Smooth muscle cell (in vitro differentiated cells): ENCODE data around the gene NAPB. TPM values are rescaled to one million over a fixed set of nuclear protein-coding genes. Genes with fewer than 3 reads are reported as not detected.

Experiments used
- DNase-seq: peaks from one replicate; lab custom pipeline; 2025; ENCODE audit not compliant: unreplicated experiment; lab: John Stamatoyannopoulos, UW
- H2AFZ ChIP-seq: fragments of 200-600 bp; sonication (generic); 2 replicates; pipeline ENCODE4 v1.6.0; 2016; ENCODE audit warnings: antibody characterized with exemption, low read depth, mild to moderate bottlenecking
- H3F3A ChIP-seq: fragments of 200-600 bp; sonication (generic); 2 replicates; pipeline ENCODE4 v1.6.0; 2017; ENCODE audit warnings: antibody characterized with exemption, low read depth
- H3K27ac ChIP-seq: fragments of 200-600 bp; sonication (generic); 2 replicates; pipeline ENCODE4 v1.5.1; 2016; ENCODE audit warnings: low read depth, mild to moderate bottlenecking
- H3K27me3 ChIP-seq: fragments of 200-600 bp; sonication (generic); 2 replicates; pipeline ENCODE4 v1.6.1; 2016; ENCODE audit warnings: low read depth, mild to moderate bottlenecking
- H3K36me3 ChIP-seq: fragments of 200-600 bp; sonication (generic); 2 replicates; pipeline ENCODE4 v1.5.1; 2016; ENCODE audit warnings: low read depth
- H3K4me1 ChIP-seq: fragments of 200-600 bp; sonication (generic); 2 replicates; pipeline ENCODE4 v1.5.1; 2016; ENCODE audit warnings: low read depth
- H3K4me2 ChIP-seq: fragments of 200-600 bp; sonication (generic); 2 replicates; pipeline ENCODE4 v1.6.0; 2016; ENCODE audit warnings: mild to moderate bottlenecking
- H3K4me3 ChIP-seq: fragments of 200-600 bp; sonication (generic); 2 replicates; pipeline ENCODE4 v1.5.1; 2016; ENCODE audit warnings: mild to moderate bottlenecking
- H3K79me2 ChIP-seq: fragments of 200-600 bp; sonication (generic); 2 replicates; pipeline ENCODE4 v1.6.0; 2016; ENCODE audit warnings: low read depth, mild to moderate bottlenecking
- H3K9ac ChIP-seq: fragments of 200-600 bp; sonication (generic); 2 replicates; pipeline ENCODE4 v1.6.0; 2016; ENCODE audit warnings: low read depth
- H3K9me3 ChIP-seq: fragments of 200-600 bp; sonication (generic); replicated peaks from 2 replicates; pipeline ENCODE4 v1.5.1; 2016; ENCODE audit warnings: low read depth
- H4K20me1 ChIP-seq: fragments of 200-600 bp; sonication (generic); 2 replicates; pipeline ENCODE4 v1.6.0; 2016; ENCODE audit warnings: low read depth
- WGBS: methylation state at CpG from one replicate; pipeline ENCODE4 v1.1.7; 2016; ENCODE audit warnings: low lambda C conversion rate; 5-methylcytosine and 5-hydroxymethylcytosine counted together
- polyA plus RNA-seq: library from polyadenylated mRNA; unstranded; fragments of >200 nt; fragmentation: Nextera tagmentation; extraction: Ambion mirVana; gene quantifications from 2 replicates; pipeline ENCODE4 v1.2.1, GENCODE V29; 2016
- total RNA-seq: library from RNA; depleted of rRNA; stranded (reverse); fragments of >200 nt; gene quantifications from 2 replicates; pipeline ENCODE4 v1.2.3, GENCODE V29; 2014
- TF ChIP-seq, protein P1 (sequence below): fragments of 200-600 bp; sonication (generic); IDR thresholded peaks from 2 replicates; pipeline ENCODE4 v1.5.1; 2017; ENCODE audit warnings: borderline replicate concordance, mild to moderate bottlenecking, antibody characterized with exemption; ENCODE audit not compliant: insufficient read depth, poor library complexity, severe bottlenecking

Gene NAPB
- total and polyA plus RNA-seq, 2 experiments from 2014 or later: 0.65 to 11.4 TPM

DNA sequence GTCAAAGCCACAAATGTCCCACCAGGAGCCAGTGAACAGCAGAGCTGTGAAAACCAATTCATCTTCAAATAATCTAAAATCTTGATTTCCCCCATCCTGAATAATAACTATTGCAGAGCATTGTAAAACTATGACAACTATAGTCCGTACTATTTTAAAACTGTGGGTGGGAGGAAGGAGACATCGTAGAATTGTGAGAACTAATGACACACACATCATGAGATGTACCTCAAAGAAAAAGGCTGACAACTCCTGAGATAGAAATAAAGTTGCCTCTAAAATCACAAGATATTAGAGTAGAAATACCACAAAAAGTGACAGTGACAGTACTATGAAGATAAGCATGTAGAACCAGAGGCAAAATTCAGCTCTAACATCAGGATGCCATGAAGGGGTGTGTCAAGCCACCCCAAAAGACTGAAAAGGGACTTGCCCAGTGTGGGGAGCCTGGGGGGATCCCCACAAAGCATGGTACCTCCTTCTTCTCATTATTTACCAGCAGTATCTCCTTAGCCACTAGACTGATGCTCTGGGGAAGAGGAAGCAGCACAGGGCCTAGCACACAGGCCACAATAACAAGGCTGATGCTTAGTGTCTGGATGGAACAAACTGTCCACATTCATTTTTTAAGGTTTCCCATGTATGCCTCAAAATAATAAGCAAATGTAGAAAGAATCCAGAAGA lies 13.4 kb downstream of the NAPB start:
- no peak overlapping the region for H2AFZ ChIP-seq
- H3K4me1 ChIP-seq: peaks cover 11% of the 10 kb centered on the region
- H3K4me2 ChIP-seq: no peak overlapping the region
- DNase-seq: no peak
- no peak overlapping the region for H3K9ac ChIP-seq
- WGBS: 87% methylated on average over 2 of the region's 2 CpGs
- TF ChIP-seq, protein P1, sequence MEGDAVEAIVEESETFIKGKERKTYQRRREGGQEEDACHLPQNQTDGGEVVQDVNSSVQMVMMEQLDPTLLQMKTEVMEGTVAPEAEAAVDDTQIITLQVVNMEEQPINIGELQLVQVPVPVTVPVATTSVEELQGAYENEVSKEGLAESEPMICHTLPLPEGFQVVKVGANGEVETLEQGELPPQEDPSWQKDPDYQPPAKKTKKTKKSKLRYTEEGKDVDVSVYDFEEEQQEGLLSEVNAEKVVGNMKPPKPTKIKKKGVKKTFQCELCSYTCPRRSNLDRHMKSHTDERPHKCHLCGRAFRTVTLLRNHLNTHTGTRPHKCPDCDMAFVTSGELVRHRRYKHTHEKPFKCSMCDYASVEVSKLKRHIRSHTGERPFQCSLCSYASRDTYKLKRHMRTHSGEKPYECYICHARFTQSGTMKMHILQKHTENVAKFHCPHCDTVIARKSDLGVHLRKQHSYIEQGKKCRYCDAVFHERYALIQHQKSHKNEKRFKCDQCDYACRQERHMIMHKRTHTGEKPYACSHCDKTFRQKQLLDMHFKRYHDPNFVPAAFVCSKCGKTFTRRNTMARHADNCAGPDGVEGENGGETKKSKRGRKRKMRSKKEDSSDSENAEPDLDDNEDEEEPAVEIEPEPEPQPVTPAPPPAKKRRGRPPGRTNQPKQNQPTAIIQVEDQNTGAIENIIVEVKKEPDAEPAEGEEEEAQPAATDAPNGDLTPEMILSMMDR: no peak
- H3K79me2 ChIP-seq: peaks cover 78% of the 10 kb centered on the region
- H3K27ac ChIP-seq: no peak overlapping the region
- peaks cover 98% of the 10 kb centered on the region for H4K20me1 ChIP-seq
- no peak overlapping the region for H3K4me3 ChIP-seq
- no peaks in the 10 kb centered on the region for H3K27me3 ChIP-seq
- H3F3A ChIP-seq: peaks cover 10% of the 10 kb centered on the region
- no peaks in the 10 kb centered on the region for H3K9me3 ChIP-seq
- H3K36me3 ChIP-seq: no peaks in the 10 kb centered on the region

DNA sequence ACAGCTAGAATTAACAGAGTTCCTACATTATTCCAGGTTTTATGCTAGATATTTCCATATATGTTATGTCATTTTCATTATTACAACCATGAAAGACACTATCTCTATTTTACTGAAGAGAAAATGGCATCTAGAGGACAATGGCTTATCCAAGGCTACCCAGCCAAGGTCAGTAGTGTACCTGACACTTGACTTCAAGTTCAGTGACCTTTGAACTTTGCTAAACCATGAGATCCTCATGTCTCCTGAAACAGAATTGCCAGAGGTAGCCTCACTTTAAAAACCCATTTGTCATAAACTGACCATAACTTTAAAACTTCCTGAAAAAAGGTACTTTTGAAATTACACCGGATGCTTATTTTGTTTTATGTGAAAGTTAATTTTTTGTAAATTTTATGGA lies 14.4 kb downstream of the NAPB start:
- no peak for DNase-seq
- no peak overlapping the region for H3K9ac ChIP-seq
- no peak overlapping the region for H3K4me3 ChIP-seq
- 97% methylated on average over 1 of the region's 1 CpG for WGBS
- TF ChIP-seq, protein P1: no peak
- peaks cover 68% of the 10 kb centered on the region for H3K79me2 ChIP-seq
- peaks cover 5% of the 10 kb centered on the region for H3K4me1 ChIP-seq
- no peak overlapping the region for H2AFZ ChIP-seq
- H3K36me3 ChIP-seq: no peaks in the 10 kb centered on the region
- H3K9me3 ChIP-seq: no peaks in the 10 kb centered on the region
- H3F3A ChIP-seq: peaks cover 10% of the 10 kb centered on the region
- peaks cover 98% of the 10 kb centered on the region for H4K20me1 ChIP-seq
- H3K27me3 ChIP-seq: no peaks in the 10 kb centered on the region
- H3K27ac ChIP-seq: no peak overlapping the region
- no peak overlapping the region for H3K4me2 ChIP-seq

DNA sequence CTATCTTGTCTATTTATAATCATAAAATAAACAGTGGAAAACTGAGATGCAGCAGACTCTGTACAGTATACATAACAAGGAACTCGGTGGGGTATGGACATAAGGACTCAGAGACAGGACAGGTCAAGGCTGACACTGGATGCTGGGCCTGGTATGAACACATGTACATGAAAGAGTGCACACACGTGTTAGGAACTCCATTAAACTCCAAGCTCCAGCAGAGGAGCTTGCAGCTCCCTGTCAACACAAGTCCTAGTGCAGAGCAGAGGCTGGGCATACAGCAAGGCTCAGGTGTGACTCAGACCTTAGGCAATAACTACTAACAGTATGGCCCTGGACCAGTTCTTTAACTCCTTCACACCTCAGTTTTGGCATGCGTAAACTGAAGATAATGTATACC lies 17.1 kb downstream of the NAPB start:
- WGBS: 50% methylated on average over 3 of the region's 3 CpGs
- Histone ChIP-seq H3F3A (peaks cover 13% of the 10 kb centered on the region), H3K4me3 (no peak overlapping the region), H3K4me1 (peaks cover 4% of the 10 kb centered on the region), H3K27me3 (no peaks in the 10 kb centered on the region), H2AFZ (no peak overlapping the region), H4K20me1 (peaks cover 87% of the 10 kb centered on the region), H3K79me2 (peaks cover 41% of the 10 kb centered on the region), H3K9me3 (no peaks in the 10 kb centered on the region), H3K27ac (peak overlapping the region; percentile 52), H3K9ac (no peak overlapping the region), H3K4me2 (peak overlapping the region; percentile 48), H3K36me3 (no peaks in the 10 kb centered on the region)
- TF ChIP-seq, protein P1: no peak
- DNase-seq: no peak

DNA sequence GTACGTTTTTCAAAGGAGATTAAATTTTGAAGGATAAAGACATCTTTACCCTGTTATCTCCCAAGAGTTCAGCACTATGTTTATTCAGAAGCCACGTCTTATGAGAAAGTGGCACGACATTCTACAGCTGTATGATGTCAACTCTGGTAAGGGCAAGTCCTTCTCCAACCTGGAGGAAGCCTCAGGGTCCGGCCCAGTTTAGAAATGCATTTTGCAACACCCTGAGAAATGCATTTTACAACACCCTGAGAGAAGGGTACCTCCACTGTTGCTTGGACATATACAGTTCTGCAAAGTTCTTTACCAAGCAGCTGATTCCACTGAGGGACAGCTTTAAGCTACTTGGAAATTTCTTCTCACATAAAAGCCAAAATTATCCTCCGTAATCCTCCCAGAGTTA lies 17.5 kb downstream of the NAPB start:
- Histone ChIP-seq H3K27me3 (no peaks in the 10 kb centered on the region), H3K4me3 (no peak overlapping the region), H3K9me3 (no peaks in the 10 kb centered on the region), H3K4me2 (peak overlapping the region; percentile 48), H3K79me2 (peaks cover 37% of the 10 kb centered on the region), H3K9ac (no peak overlapping the region), H3F3A (peaks cover 13% of the 10 kb centered on the region), H3K27ac (peak overlapping the region; percentile 52), H2AFZ (no peak overlapping the region), H3K36me3 (no peaks in the 10 kb centered on the region), H4K20me1 (peaks cover 87% of the 10 kb centered on the region), H3K4me1 (peaks cover 4% of the 10 kb centered on the region)
- TF ChIP-seq, protein P1: no peak
- WGBS: 30% methylated on average over 5 of the region's 5 CpGs
- DNase-seq: no peak
